Right cardiac atrium (tissue), 5 donors: ENCODE data around the gene MMP10. TPM values are rescaled to one million over a fixed set of nuclear protein-coding genes. Genes with fewer than 3 reads are reported as not detected.

Experiments used
- ATAC-seq, 2 donors: fragments of 200-7000 bp; cut with Tn5 transposase; one replicate each; pipeline versions ENCODE4 v1.8.0 to v1.9.1; 2020; ENCODE audit warnings: moderate library complexity in 2 of 2, mild to moderate bottlenecking in 1 of 2
- DNase-seq, 3 donors: peaks; one replicate each; pipeline ENCODE4 v3.0.0-alpha.2; 2020
- H3K27ac ChIP-seq: one replicate; pipeline ENCODE4 v1.5.1; 2013; ENCODE audit warnings: mild to moderate bottlenecking, low read length, control low read depth, moderate library complexity
- H3K27me3 ChIP-seq: one replicate; pipeline ENCODE4 v1.6.1; 2013; ENCODE audit not compliant: control insufficient read depth, insufficient read depth
- H3K4me1 ChIP-seq: one replicate; pipeline ENCODE4 v1.6.1; 2013; ENCODE audit warnings: low read length; ENCODE audit not compliant: control insufficient read depth, insufficient read depth
- H3K4me3 ChIP-seq: one replicate; pipeline ENCODE4 v1.5.1; 2013; ENCODE audit warnings: low read length, control low read depth
- H3K9me3 ChIP-seq: one replicate; pipeline ENCODE4 v1.6.1; 2013; ENCODE audit warnings: low read length; ENCODE audit not compliant: control insufficient read depth
- WGBS: extraction: QIAGEN DNeasy Blood & Tissue Kit; methylation state at CpG from one replicate; pipeline ENCODE4 v1.1.7; 2013; 5-methylcytosine and 5-hydroxymethylcytosine counted together
- intact Hi-C, 4 donors: fragments of 100-400 bp; cut with DNase I; formaldehyde crosslinking; loops; one replicate each; pipeline versions ENCODE4 v1.11.0 to v1.14.0; 2022 to 2023
- polyA plus RNA-seq: library from polyadenylated mRNA; stranded (reverse); fragments of 200-250 nt; gene quantifications from one replicate; pipeline ENCODE4 v1.2.3, GENCODE V29; 2013
- total RNA-seq, 4 donors: library from RNA; stranded (reverse); fragmentation: NEBNext Ultra II Directional; extraction: Animal tissue kit (Norgen Biotek cat#: 25700); gene quantifications; one replicate each; pipeline ENCODE4 v1.2.1, GENCODE V29; 2021
- donor health status: healthy with polysubstance abuse.
- donor health status: DM: no; HTN: yes; CAD: no.
- donor health status: DM: no; HTN: no; CAD: no.
- donor health status: DM: no; HTN: yes; CAD: no; lungs with severe emphysema.
- donor health status: DM: yes; HTN: yes; CAD: no.

The MMP10 gene
- total and polyA plus RNA-seq, 5 donors, result not detected

DNA sequence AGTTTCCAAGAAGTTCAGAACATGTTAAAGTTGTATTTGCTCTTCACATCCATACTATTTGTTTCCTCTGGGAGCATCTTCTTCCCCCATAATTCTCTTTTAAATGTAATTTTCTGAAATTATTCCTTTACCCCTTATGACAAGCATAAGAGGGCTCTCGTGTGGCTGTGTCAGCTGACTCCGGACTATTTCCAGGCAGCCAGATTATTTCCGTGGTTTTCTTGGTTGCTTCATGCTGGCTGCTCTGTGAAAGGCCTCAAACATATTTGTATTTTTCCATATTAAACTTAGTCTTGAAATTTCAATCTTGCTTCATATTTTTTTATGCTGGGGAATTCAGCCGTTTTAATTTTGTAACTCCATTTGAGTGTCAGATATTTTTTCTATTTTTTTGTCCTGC is 20.3 kb upstream of the MMP10 start:
- intact Hi-C loops, result no loop called here
- H3K9me3 ChIP-seq, result no peaks in the 10 kb centered on the region
- H3K4me1 ChIP-seq, result no peaks in the 10 kb centered on the region
- ATAC-seq (no peak), DNase-seq (no peak)
- H3K4me3 ChIP-seq, result no peak overlapping the region
- no peaks in the 10 kb centered on the region for H3K27me3 ChIP-seq
- no peak overlapping the region for H3K27ac ChIP-seq
- 76% methylated on average over 4 of the region's 4 CpGs for WGBS

DNA sequence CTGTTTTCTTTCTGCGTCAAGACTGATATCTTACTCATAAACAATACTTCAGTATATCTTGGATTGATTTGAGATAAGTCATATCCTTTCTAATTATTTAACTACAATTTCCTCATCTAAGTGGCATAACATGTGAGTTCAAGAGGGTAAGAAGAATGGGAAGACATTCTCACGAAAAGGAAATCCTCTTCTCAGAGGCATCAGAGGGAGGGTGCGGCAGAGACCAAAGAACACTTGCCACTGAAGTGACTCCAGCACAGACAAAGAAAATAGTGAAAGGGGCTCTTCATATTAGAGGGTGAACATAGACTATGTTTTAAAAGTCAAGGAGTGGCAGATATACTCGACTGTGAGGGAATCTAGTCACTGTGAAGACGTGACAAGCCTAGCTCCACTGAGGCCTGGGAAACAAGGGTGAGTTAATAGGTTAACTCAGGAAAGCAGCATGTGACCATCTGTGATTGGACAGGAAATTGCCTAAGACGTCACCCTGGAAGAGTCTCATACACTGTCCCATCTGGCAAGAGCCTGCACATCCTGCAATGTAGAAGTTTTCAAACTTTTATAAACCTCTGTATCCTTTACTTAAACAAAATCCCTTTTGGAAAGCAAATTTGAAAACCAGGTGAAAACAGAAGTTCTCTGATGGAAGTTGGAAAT is 19.4 kb upstream of the MMP10 start:
- H3K27ac ChIP-seq, result no peak overlapping the region
- intact Hi-C loops, result no loop called here
- no peaks in the 10 kb centered on the region for H3K4me1 ChIP-seq
- H3K27me3 ChIP-seq, result no peaks in the 10 kb centered on the region
- WGBS, result 35% methylated on average over 6 of the region's 6 CpGs
- no peak overlapping the region for H3K4me3 ChIP-seq
- ATAC-seq (peak in 1 of 2 donors; percentile 47), DNase-seq (no peak)
- no peaks in the 10 kb centered on the region for H3K9me3 ChIP-seq

DNA sequence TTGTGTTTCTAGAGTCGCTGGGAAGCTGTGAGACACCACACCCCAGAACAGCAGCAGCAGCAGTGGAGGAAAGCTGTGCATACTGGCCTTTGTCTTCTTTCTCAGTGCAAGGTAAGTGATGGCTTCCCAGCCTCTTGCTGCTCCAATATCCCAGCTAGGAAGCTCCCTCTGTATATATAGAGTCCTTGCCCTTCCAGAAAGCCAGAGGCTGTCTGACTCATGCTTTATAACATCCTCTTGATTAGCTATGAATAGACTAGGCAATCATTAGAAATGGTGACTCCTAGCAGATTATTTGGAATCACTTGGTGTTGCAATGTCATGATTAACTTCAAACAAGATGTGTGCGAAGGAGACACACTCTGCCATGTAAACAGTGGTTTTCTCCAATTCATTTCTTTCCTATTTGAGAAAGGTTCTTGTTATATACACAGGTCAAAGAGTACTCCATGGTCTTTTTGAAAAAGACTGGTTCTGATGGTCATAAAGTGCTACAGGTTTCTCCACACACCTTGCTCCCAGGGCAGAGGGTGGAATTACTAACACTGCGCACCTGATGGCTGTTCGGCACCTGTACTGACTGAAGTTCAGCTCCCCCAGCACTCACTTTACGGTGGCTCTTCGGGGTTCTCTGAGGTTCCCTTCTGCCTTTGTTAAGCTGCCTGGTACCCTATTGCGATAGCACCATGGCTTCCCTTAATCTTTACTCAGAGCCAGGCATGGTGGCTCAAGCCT is 17.8 kb upstream of the MMP10 start, which contains the start of gene MMP1:
TSS of gene MMP1 (minus strand) at position 149 of the 735 bp plus-strand sequence. CDS start at position 81, 68 bp downstream.
- WGBS, result 96% methylated on average over 7 of the region's 7 CpGs
- Histone ChIP-seq H3K27me3 (no peaks in the 10 kb centered on the region), H3K4me3 (no peak within 1 kb of the TSS), H3K27ac (no peak within 1 kb of the TSS), H3K9me3 (no peaks in the 10 kb centered on the region), H3K4me1 (no peaks in the 10 kb centered on the region)
- ATAC-seq (peak in 1 of 2 donors; percentile 54), DNase-seq (no peak)
- intact Hi-C loops, result no loop called here

DNA sequence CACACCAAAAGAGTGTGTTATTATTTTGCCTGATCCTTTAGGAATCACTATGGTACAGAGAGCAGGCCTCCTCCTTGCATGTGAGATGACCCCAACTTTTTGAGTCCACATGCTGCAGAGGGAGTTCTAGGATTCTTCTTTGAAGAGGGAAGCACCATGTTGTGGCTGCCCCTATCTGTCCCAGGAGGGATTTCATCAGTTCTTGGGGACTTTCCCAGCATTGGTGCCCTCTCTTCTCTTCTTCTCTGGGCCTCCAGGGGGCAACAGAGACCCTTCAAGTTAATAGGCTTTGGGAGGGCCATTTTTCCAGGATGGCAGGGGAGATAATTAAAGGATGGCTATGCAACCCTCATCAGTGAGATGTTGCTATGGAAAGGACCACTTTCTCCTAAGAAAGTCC is 14.0 kb upstream of the MMP10 start:
- ATAC-seq (no peak), DNase-seq (no peak)
- Histone ChIP-seq H3K27ac (no peak overlapping the region), H3K9me3 (no peaks in the 10 kb centered on the region), H3K4me3 (no peak overlapping the region), H3K27me3 (no peaks in the 10 kb centered on the region), H3K4me1 (no peaks in the 10 kb centered on the region)
- intact Hi-C loops, result no loop called here

DNA sequence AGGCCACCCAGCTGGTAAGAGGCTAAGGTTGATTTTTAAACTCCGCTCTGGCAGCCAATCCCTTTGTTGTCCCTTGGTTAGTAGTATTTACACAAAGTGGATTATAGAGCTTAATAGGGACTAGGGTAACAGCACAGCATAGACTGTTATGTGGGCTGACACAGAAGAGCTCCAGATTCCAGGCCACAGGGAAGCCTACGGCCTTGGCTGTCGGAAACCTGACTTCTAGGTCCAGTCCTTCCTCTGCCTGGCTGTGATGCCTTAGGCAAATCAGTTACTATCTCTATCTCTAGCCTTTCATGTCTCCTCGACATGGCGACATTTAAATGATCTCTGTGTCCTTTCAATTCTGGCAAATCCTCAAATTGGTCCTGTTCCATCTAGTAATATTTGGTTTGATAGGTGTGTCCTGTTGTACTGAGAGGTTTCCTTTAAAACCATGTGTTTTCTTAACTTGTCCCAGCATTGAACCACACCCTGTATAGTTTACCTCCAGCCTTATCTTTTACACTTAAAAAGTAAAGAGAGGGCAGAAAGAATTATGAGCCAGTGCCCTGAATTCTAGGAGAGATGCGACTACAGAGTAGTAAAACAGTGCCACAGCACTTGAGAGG is 13.4 kb upstream of the MMP10 start:
- Histone ChIP-seq H3K4me3 (no peak overlapping the region), H3K4me1 (no peaks in the 10 kb centered on the region), H3K27ac (no peak overlapping the region), H3K27me3 (no peaks in the 10 kb centered on the region), H3K9me3 (no peaks in the 10 kb centered on the region)
- DNase-seq, result no peak
- peak in 1 of 2 donors; percentile 84 for ATAC-seq
- intact Hi-C loops, result no loop called here
- 78% methylated on average over 6 of the region's 6 CpGs for WGBS

DNA sequence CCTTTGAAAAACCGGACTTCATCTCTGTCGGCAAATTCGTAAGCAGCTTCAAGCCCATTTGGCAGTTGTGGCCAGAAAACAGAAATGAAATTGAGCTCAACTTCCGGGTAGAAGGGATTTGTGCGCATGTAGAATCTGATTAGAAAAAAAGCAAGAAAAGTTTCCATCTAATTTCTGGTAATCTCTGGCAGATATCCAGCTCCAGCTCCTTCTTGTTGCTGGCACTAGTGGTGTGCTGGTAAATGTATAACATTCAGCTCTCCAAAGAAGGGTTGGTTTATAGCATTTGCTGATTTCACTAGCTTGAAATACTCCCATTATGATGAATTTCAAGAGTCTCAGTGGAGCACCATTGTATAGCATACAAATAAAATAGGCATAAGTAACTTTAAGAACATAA is 12.2 kb upstream of the MMP10 start:
- DNase-seq, result no peak
- Histone ChIP-seq H3K9me3 (no peaks in the 10 kb centered on the region), H3K27me3 (no peaks in the 10 kb centered on the region), H3K27ac (no peak overlapping the region), H3K4me1 (no peaks in the 10 kb centered on the region), H3K4me3 (no peak overlapping the region)
- no peak for ATAC-seq
- intact Hi-C loops, result no loop called here
- 83% methylated on average over 5 of the region's 5 CpGs for WGBS

DNA sequence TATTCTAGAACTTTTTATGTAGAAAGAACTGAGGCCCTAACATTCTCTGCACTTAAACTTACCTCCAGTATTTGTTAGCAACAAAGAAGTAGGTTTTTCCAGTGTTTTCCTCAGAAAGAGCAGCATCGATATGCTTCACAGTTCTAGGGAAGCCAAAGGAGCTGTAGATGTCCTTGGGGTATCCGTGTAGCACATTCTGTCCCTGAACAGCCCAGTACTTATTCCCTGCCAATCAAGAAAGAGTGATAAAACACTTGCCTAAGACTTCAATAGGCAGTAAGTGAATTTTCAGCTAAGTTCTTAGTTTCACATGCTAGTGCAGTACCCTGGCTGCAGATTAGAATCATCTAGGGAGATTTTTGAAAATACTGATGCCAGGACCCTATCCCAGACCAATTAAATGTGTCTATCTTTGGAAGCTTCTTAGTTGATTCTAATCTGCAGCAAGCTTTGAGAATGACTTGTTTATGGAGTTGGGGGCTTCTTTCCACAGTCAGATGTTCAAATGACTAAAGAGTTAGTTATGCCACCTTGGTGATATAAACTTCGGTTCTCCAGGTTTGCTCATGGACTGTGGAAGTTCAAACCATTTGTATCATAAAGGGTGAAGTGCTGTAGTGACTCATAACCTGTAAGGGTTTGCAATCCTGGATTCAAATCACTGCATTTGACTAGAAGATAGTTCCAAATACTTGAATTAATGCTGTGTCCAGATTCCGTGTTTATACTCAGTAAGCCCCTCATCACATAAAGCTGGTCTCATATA is 11.0 kb upstream of the MMP10 start:
- intact Hi-C loops, result no loop called here

DNA sequence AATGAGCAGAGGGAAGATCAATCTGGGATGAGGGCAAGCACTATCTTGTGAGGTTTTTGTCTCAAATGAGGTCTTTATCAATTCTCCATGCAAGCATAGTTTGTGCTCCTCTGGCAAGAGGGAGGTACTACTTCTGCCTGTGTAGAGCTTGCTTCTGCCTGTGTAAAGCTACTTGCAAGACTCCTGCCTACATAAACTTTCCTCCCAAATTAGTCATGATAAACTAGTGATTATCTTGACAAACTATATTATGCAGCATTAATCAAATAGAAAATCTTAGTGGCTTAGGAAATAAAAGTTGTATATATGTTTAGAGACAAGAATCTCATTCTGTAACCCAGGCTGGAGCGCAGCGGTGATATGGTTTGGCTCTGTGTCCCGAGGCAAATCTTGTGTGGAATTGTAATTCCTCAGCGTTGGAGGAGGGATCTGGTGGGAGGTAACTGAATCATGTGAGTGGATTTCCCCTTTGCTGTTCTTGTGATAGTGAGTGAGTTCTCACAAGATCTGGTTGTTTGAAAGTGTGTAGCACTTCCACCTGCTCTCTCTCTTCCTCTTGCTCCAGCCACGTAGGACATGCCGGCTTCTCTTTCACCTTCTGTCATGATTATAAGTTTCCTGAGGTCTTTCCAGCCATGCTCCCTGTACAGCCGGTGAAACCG is 8.0 kb upstream of the MMP10 start:
- Histone ChIP-seq H3K27ac (no peak overlapping the region), H3K27me3 (no peaks in the 10 kb centered on the region), H3K4me3 (no peak overlapping the region), H3K4me1 (no peaks in the 10 kb centered on the region), H3K9me3 (no peaks in the 10 kb centered on the region)
- DNase-seq (no peak), ATAC-seq (no peak)
- WGBS, result 78% methylated on average over 8 of the region's 8 CpGs
- intact Hi-C loops, result no loop called here

More for the DNA sequence above, 11.0 kb upstream of the MMP10 start:
- Histone ChIP-seq H3K27me3 (no peaks in the 10 kb centered on the region), H3K4me1 (no peaks in the 10 kb centered on the region), H3K4me3 (no peak overlapping the region), H3K9me3 (no peaks in the 10 kb centered on the region), H3K27ac (no peak overlapping the region)
- WGBS, result 73% methylated on average over 4 of the region's 4 CpGs
- ATAC-seq, result no peak
- DNase-seq, result no peak

DNA sequence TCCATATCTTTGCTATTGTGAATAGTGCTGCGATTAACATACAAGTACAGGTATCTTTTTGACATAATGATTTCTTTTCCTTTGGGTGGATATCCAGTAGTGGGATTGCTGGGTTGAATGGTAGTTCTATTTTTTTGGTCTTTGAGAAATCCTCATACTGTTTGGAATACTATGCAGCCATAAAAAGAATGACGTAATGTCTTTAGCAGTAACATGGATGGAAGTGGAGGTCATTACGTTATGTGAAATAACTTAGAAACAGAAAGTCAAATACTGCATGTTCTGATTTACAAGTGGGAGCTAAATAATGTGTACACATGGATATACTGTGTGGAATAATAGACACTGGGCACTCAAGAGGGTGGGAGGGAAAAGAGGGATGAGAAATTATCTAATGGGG is 4.0 kb upstream of the MMP10 start:
- ATAC-seq, result no peak

DNA sequence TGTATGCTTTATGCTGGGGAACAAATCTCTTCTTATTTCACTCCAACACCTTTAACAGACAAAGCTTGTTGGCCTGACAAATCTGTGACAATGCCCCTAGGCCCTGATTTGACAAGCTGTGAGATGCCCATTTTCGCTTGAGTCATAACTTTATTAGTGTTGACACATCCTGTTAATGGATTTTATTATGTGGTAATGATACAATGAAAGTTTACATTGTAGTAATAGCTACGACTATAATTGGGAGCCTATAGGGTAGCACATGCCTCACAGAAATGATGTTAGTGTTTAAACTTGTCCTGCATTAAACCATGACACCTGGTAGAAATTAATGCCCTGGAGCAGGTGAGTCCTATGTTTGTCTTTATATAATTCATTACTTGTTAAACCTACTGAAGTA is 3.3 kb upstream of the MMP10 start:
- no peak for DNase-seq
- no peak for ATAC-seq
- no peaks in the 10 kb centered on the region for H3K27me3 ChIP-seq
- no peak overlapping the region for H3K27ac ChIP-seq
- intact Hi-C loops, result no loop called here
- no peaks in the 10 kb centered on the region for H3K9me3 ChIP-seq
- H3K4me3 ChIP-seq, result no peak overlapping the region
- H3K4me1 ChIP-seq, result no peaks in the 10 kb centered on the region
- WGBS, result 80% methylated on average over 2 of the region's 2 CpGs

More for the DNA sequence above, 4.0 kb upstream of the MMP10 start:
- Histone ChIP-seq H3K4me1 (no peaks in the 10 kb centered on the region), H3K9me3 (no peaks in the 10 kb centered on the region), H3K27ac (no peak overlapping the region), H3K4me3 (no peak overlapping the region), H3K27me3 (no peaks in the 10 kb centered on the region)
- intact Hi-C loops, result no loop called here
- DNase-seq, result no peak
- WGBS, result 86% methylated on average over 3 of the region's 3 CpGs
